K562 (cell line): ENCODE data around the gene CHAD. TPM values are rescaled to one million over a fixed set of nuclear protein-coding genes. Genes with fewer than 3 reads are reported as not detected.
A peak's percentile ranks its signal among the peaks of the same experiment; 100 is the strongest.

ENCODE experiments used
- ARID2 ChIP-seq: fragments of 450-650 bp; IDR thresholded peaks from 2 replicates; pipeline ENCODE4 v1.6.1; 2017; ENCODE audit warnings: antibody characterized with exemption, mild to moderate bottlenecking
- SREBF1 ChIP-seq: fragments of 150-350 bp; IDR thresholded peaks from 2 replicates; pipeline ENCODE4 v1.6.1; 2014; ENCODE audit warnings: antibody characterized with exemption, low read depth, low read length, borderline replicate concordance
- SUPT5H ChIP-seq: fragments of 450-650 bp; IDR thresholded peaks from 2 replicates; pipeline ENCODE4 v1.6.1; 2016
- TBP ChIP-seq: optimal IDR thresholded peaks from 2 replicates; pipeline ENCODE3; 2011; ENCODE audit warnings: low read depth, low read length, improper control_type of control experiment
- U2AF1 ChIP-seq: fragments of 200-400 bp; formaldehyde crosslinking; optimal IDR thresholded peaks from 2 replicates; pipeline ENCODE3; 2017; ENCODE audit warnings: mild to moderate bottlenecking, low read depth, low read length, moderate library complexity
- XRCC5 ChIP-seq: fragments of 200-400 bp; formaldehyde crosslinking; IDR thresholded peaks from 2 replicates; pipeline ENCODE4 v1.6.1; 2017; ENCODE audit warnings: low read depth, mild to moderate bottlenecking, low read length
- YBX1 ChIP-seq: fragments of 450-650 bp; IDR thresholded peaks from 2 replicates; pipeline ENCODE4 v1.7.1; 2016; ENCODE audit warnings: mild to moderate bottlenecking
- ZC3H11A ChIP-seq: IDR thresholded peaks from 2 replicates; pipeline ENCODE4 v1.6.1; 2012; ENCODE audit warnings: low read depth, low read length, improper control_type of control experiment
- ZNF316 ChIP-seq: fragments of 450-650 bp; IDR thresholded peaks from 2 replicates; pipeline ENCODE4 v1.6.1; 2016
- polyA plus RNA-seq, 8 experiments: library from polyadenylated mRNA; depleted of rRNA in 4 of 8; stranded (reverse) in 5 of 8; unstranded in 3 of 8; fragments of >200 nt; fragmentation: Nextera tagmentation in 2 of 8; fragmentation: Illumina TruSeq in 1 of 8; extraction: Ambion mirVana in 2 of 8; extraction: Trizol in 1 of 8; gene quantifications; 2 replicates each; pipeline versions ENCODE4 v1.2.1 to v1.2.3, GENCODE V29; 2011 to 2014; ENCODE audit warnings: inconsistent platforms in 1 of 8, missing spikeins in 1 of 8
- total RNA-seq, 7 experiments: library from RNA; depleted of rRNA in 6 of 7; stranded (reverse); fragments of >200 nt in 6 of 7; fragmentation: Illumina TruSeq in 2 of 7; extraction: Trizol in 2 of 7; gene quantifications; 2 replicates each; pipeline versions ENCODE4 v1.2.1 to v1.2.3, GENCODE V29; 2011 to 2021; ENCODE audit warnings: low replicate concordance in 1 of 7
- TF ChIP-seq, protein P1 (sequence below): sonication (generic); formaldehyde crosslinking; IDR thresholded peaks from 2 replicates; pipeline ENCODE4 v1.8.0; 2023; ENCODE audit warnings: missing genetic modification reagents, mild to moderate bottlenecking, borderline replicate concordance
- TF ChIP-seq, protein P2 (sequence below): sonication (generic); formaldehyde crosslinking; IDR thresholded peaks from 2 replicates; pipeline ENCODE4 v1.8.0; 2022; ENCODE audit warnings: mild to moderate bottlenecking, low read depth, missing genetic modification reagents
- TF ChIP-seq, protein P3 (sequence below): fragments of 250-450 bp; sonication (Bioruptor Pico); IDR thresholded peaks from 2 replicates; pipeline ENCODE4 v1.8.0; 2022; ENCODE audit warnings: inconsistent platforms
- TF ChIP-seq, protein P4 (sequence below), 2 experiments: fragments of 150-350 bp in 1 of 2; IDR thresholded peaks; 2 replicates each; pipeline ENCODE4 v1.6.1; 2012 to 2016; ENCODE audit warnings: low read depth in 2 of 2, low read length in 2 of 2, mild to moderate bottlenecking in 1 of 2, moderate library complexity in 1 of 2

CHAD gene
- total and polyA plus RNA-seq, 9 of the 15 experiments (the other 6 are each of a cell fraction or from before 2014, with no cell fraction given): not detected

DNA sequence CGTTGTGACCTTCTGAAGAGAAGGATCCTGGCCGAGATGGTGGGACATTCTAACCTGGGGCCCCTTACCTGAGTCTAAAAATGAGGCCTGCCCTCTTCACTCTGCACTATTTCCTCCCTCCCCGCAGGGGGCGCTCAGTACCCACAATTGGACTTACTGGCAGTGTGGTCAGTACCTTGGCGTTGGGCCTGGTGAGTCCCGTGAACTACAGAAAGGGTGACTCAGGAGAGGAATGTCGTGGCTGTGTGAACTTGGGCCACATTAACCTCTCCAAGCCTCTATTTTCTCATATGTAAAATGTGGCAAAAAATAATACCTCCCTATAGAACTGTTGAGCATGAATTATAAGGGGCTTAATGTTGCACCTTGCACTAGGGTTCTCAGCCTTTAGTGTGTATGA, 13.8 kb upstream of the CHAD start (continued):
- TF ChIP-seq, protein P1, sequence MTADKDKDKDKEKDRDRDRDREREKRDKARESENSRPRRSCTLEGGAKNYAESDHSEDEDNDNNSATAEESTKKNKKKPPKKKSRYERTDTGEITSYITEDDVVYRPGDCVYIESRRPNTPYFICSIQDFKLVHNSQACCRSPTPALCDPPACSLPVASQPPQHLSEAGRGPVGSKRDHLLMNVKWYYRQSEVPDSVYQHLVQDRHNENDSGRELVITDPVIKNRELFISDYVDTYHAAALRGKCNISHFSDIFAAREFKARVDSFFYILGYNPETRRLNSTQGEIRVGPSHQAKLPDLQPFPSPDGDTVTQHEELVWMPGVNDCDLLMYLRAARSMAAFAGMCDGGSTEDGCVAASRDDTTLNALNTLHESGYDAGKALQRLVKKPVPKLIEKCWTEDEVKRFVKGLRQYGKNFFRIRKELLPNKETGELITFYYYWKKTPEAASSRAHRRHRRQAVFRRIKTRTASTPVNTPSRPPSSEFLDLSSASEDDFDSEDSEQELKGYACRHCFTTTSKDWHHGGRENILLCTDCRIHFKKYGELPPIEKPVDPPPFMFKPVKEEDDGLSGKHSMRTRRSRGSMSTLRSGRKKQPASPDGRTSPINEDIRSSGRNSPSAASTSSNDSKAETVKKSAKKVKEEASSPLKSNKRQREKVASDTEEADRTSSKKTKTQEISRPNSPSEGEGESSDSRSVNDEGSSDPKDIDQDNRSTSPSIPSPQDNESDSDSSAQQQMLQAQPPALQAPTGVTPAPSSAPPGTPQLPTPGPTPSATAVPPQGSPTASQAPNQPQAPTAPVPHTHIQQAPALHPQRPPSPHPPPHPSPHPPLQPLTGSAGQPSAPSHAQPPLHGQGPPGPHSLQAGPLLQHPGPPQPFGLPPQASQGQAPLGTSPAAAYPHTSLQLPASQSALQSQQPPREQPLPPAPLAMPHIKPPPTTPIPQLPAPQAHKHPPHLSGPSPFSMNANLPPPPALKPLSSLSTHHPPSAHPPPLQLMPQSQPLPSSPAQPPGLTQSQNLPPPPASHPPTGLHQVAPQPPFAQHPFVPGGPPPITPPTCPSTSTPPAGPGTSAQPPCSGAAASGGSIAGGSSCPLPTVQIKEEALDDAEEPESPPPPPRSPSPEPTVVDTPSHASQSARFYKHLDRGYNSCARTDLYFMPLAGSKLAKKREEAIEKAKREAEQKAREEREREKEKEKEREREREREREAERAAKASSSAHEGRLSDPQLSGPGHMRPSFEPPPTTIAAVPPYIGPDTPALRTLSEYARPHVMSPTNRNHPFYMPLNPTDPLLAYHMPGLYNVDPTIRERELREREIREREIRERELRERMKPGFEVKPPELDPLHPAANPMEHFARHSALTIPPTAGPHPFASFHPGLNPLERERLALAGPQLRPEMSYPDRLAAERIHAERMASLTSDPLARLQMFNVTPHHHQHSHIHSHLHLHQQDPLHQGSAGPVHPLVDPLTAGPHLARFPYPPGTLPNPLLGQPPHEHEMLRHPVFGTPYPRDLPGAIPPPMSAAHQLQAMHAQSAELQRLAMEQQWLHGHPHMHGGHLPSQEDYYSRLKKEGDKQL (CRISPR knock-in tag): no peak
- TF ChIP-seq XRCC5 (peak; percentile 86; the same call in 1 of the 2 replicates), ZC3H11A (no peak), SREBF1 (no peak), TBP (no peak), U2AF1 (no peak), ARID2 (no peak), SUPT5H (no peak), YBX1 (no peak), ZNF316 (no peak)
- TF ChIP-seq, protein P2, sequence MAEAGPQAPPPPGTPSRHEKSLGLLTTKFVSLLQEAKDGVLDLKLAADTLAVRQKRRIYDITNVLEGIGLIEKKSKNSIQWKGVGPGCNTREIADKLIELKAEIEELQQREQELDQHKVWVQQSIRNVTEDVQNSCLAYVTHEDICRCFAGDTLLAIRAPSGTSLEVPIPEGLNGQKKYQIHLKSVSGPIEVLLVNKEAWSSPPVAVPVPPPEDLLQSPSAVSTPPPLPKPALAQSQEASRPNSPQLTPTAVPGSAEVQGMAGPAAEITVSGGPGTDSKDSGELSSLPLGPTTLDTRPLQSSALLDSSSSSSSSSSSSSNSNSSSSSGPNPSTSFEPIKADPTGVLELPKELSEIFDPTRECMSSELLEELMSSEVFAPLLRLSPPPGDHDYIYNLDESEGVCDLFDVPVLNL: no peak
- TF ChIP-seq, protein P3, sequence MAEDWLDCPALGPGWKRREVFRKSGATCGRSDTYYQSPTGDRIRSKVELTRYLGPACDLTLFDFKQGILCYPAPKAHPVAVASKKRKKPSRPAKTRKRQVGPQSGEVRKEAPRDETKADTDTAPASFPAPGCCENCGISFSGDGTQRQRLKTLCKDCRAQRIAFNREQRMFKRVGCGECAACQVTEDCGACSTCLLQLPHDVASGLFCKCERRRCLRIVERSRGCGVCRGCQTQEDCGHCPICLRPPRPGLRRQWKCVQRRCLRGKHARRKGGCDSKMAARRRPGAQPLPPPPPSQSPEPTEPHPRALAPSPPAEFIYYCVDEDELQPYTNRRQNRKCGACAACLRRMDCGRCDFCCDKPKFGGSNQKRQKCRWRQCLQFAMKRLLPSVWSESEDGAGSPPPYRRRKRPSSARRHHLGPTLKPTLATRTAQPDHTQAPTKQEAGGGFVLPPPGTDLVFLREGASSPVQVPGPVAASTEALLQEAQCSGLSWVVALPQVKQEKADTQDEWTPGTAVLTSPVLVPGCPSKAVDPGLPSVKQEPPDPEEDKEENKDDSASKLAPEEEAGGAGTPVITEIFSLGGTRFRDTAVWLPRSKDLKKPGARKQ (CRISPR knock-in tag): no peak
- TF ChIP-seq, protein P4, sequence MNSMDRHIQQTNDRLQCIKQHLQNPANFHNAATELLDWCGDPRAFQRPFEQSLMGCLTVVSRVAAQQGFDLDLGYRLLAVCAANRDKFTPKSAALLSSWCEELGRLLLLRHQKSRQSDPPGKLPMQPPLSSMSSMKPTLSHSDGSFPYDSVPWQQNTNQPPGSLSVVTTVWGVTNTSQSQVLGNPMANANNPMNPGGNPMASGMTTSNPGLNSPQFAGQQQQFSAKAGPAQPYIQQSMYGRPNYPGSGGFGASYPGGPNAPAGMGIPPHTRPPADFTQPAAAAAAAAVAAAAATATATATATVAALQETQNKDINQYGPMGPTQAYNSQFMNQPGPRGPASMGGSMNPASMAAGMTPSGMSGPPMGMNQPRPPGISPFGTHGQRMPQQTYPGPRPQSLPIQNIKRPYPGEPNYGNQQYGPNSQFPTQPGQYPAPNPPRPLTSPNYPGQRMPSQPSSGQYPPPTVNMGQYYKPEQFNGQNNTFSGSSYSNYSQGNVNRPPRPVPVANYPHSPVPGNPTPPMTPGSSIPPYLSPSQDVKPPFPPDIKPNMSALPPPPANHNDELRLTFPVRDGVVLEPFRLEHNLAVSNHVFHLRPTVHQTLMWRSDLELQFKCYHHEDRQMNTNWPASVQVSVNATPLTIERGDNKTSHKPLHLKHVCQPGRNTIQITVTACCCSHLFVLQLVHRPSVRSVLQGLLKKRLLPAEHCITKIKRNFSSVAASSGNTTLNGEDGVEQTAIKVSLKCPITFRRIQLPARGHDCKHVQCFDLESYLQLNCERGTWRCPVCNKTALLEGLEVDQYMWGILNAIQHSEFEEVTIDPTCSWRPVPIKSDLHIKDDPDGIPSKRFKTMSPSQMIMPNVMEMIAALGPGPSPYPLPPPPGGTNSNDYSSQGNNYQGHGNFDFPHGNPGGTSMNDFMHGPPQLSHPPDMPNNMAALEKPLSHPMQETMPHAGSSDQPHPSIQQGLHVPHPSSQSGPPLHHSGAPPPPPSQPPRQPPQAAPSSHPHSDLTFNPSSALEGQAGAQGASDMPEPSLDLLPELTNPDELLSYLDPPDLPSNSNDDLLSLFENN (IDR thresholded peaks at IDR 0.05; ENCODE audit: low read depth in 2 of 2, low read length in 2 of 2): no peak
